Fibroblast of peridontal ligament (primary cell): ENCODE measurements around the gene PI3.

Source experiments
- DNase-seq: peaks from one replicate; pipeline ENCODE4 v3.0.0-alpha.2; 2010; ENCODE audit errors: extremely low read depth

The PI3 gene

GRCh38 chr20:45187693-45188092 is 13.0 kb downstream of the PI3 start:
- no peak for DNase-seq

- DNase-seq, result no peak
Measured at GRCh38 chr20:45189067-45189609, 14.4 kb downstream of the PI3 start.

GRCh38 chr20:45189861-45190260 is 15.2 kb downstream of the PI3 start:
- DNase-seq, result no peak

- DNase-seq, result no peak
Measured at GRCh38 chr20:45191926-45192325, 17.2 kb downstream of the PI3 start.

- DNase-seq, result no peak
Measured at GRCh38 chr20:45193331-45193730, 18.6 kb downstream of the PI3 start.

- no peak for DNase-seq
Measured at GRCh38 chr20:45206725-45207124, 32.0 kb downstream of the PI3 start, which contains the start of gene SEMG1. Gene SEMG1 (plus strand): TSS chr20:45207033. CDS start chr20:45207054, 21 bp downstream.

GRCh38 chr20:45209924-45210323 is 35.2 kb downstream of the PI3 start:
- no peak for DNase-seq

GRCh38 chr20:45211569-45212474 is 37.1 kb downstream of the PI3 start:
- no peak for DNase-seq

- DNase-seq, result no peak
Measured at GRCh38 chr20:45212836-45213235, 38.1 kb downstream of the PI3 start.

- DNase-seq, result no peak
Measured at GRCh38 chr20:45218124-45218523, 43.4 kb downstream of the PI3 start.

- no peak for DNase-seq
Measured at GRCh38 chr20:45218636-45219035, 43.9 kb downstream of the PI3 start.

GRCh38 chr20:45221076-45221475 is 46.4 kb downstream of the PI3 start, which contains the start of gene SEMG2:
Gene SEMG2 (plus strand): TSS chr20:45221373. CDS start chr20:45221390, 17 bp downstream.
- no peak for DNase-seq

- DNase-seq, result no peak
Measured at GRCh38 chr20:45223136-45223535, 48.4 kb downstream of the PI3 start.
